Activated CD8-positive, alpha-beta memory T cell treated with anti-CD3 and anti-CD28 coated beads for 1 hour (primary cell): ENCODE data around the gene OR5B21.

Experiments
- DNase-seq, 2 donors: peaks; one replicate each; pipeline ENCODE4 v3.0.0-alpha.2; 2020; ENCODE audit warnings: low read depth in 1 of 2; ENCODE audit errors: extremely low read depth in 1 of 2

The OR5B21 gene

GRCh38 chr11:58508005-58508404, at the start of gene OR5B21:
Gene OR5B21 (minus strand): TSS chr11:58508105. CDS start chr11:58508105, 0 bp downstream.
- no peak for DNase-seq

- no peak for DNase-seq
Observed at GRCh38 chr11:58549644-58550043, 41.7 kb upstream of the OR5B21 start.

GRCh38 chr11:58546841-58547240, 38.9 kb upstream of the OR5B21 start:
- DNase-seq = no peak

GRCh38 chr11:58531865-58532341, 24.0 kb upstream of the OR5B21 start:
- DNase-seq = no peak

- DNase-seq = peak in 1 of 2 donors; percentile 13
Observed at GRCh38 chr11:58530236-58530635, 22.3 kb upstream of the OR5B21 start.

GRCh38 chr11:58527429-58527828, 19.5 kb upstream of the OR5B21 start:
- no peak for DNase-seq

GRCh38 chr11:58526721-58527120, 18.8 kb upstream of the OR5B21 start:
- DNase-seq = no peak

GRCh38 chr11:58525037-58525614, 17.2 kb upstream of the OR5B21 start:
- no peak for DNase-seq

GRCh38 chr11:58524232-58525036, 16.5 kb upstream of the OR5B21 start:
- DNase-seq = peak; percentile 9 to 19

GRCh38 chr11:58513747-58514367, 6.0 kb upstream of the OR5B21 start:
- DNase-seq = no peak

GRCh38 chr11:58511636-58512035, 3.7 kb upstream of the OR5B21 start:
- no peak for DNase-seq

- no peak for DNase-seq
Observed at GRCh38 chr11:58509748-58510147, 1.8 kb upstream of the OR5B21 start.

GRCh38 chr11:58508814-58509213, 909 bp upstream of the OR5B21 start:
- DNase-seq = no peak

- no peak for DNase-seq
Observed at GRCh38 chr11:58507355-58507754, 550 bp downstream of the OR5B21 start.

- DNase-seq = no peak
Observed at GRCh38 chr11:58506935-58507334, 970 bp downstream of the OR5B21 start.

- DNase-seq = no peak
Observed at GRCh38 chr11:58505849-58506248, 2.1 kb downstream of the OR5B21 start.

- DNase-seq = no peak
Observed at GRCh38 chr11:58504232-58504631, 3.7 kb downstream of the OR5B21 start.

- DNase-seq = no peak
Observed at GRCh38 chr11:58503361-58503856, 4.5 kb downstream of the OR5B21 start.

- no peak for DNase-seq
Observed at GRCh38 chr11:58502004-58502403, 5.9 kb downstream of the OR5B21 start.

- DNase-seq = peak in 1 of 2 donors; percentile 5
Observed at GRCh38 chr11:58498464-58498863, 9.4 kb downstream of the OR5B21 start.

- no peak for DNase-seq
Observed at GRCh38 chr11:58497951-58498350, 10.0 kb downstream of the OR5B21 start.

- DNase-seq = no peak
Observed at GRCh38 chr11:58495906-58496305, 12.0 kb downstream of the OR5B21 start.
